WTC11 (cell line): ENCODE results near the gene PPARD. TPM values are rescaled to one million over a fixed set of nuclear protein-coding genes. Genes with fewer than 3 reads are reported as not detected.

ENCODE experiments used
- ATAC-seq: fragments of 200-7000 bp; cut with Tn5 transposase; 2 replicates; pipeline ENCODE4 v1.10.0; 2021; ENCODE audit warnings: mild to moderate bottlenecking, moderate library complexity
- CTCF ChIA-PET: fragments of 300-600 bp; sonication (Branson Sonifier 250); formaldehyde crosslinking; loops from one replicate; lab custom pipeline; 2021; ENCODE audit warnings: antibody characterized with exemption; lab: Charles Lee
- POLR2A ChIA-PET: fragments of 350-600 bp; sonication (Branson Sonifier 250); formaldehyde crosslinking; loops from one replicate; lab custom pipeline; 2021; ENCODE audit warnings: antibody characterized with exemption; lab: Charles Lee
- DNase-seq: peaks from one replicate; pipeline ENCODE4 v3.0.0; 2021; ENCODE audit warnings: low spot score
- H3K27ac Mint-ChIP-seq: 2 replicates; pipeline ENCODE4 v1.8.0; 2021; ENCODE audit warnings: mixed read lengths
- H3K27me3 Mint-ChIP-seq: 2 replicates; pipeline ENCODE4 v1.8.0; 2021; ENCODE audit warnings: low read depth, mild to moderate bottlenecking, moderate library complexity, mixed read lengths
- H3K36me3 Mint-ChIP-seq: 2 replicates; pipeline ENCODE4 v1.8.0; 2021; ENCODE audit warnings: mixed read lengths
- H3K4me1 Mint-ChIP-seq: 2 replicates; pipeline ENCODE4 v1.8.0; 2022; ENCODE audit warnings: mixed read lengths
- H3K4me3 Mint-ChIP-seq: 2 replicates; pipeline ENCODE4 v1.8.0; 2021; ENCODE audit warnings: mild to moderate bottlenecking, moderate library complexity, mixed read lengths
- H3K9me3 Mint-ChIP-seq: 2 replicates; pipeline ENCODE4 v1.8.0; 2021; ENCODE audit warnings: mixed read lengths
- CBFB ChIP-seq: sonication (generic); formaldehyde crosslinking; IDR thresholded peaks from 2 replicates; pipeline ENCODE4 v1.8.1; 2022; ENCODE audit warnings: mild to moderate bottlenecking, low read depth, missing genetic modification reagents
- EMX1 ChIP-seq: fragments of 250-450 bp; sonication (Bioruptor Pico); IDR thresholded peaks from 2 replicates; pipeline ENCODE4 v1.8.0; 2021; ENCODE audit warnings: mild to moderate bottlenecking
- FOXP4 ChIP-seq: sonication (generic); formaldehyde crosslinking; IDR thresholded peaks from 2 replicates; pipeline ENCODE4 v1.8.0; 2022; ENCODE audit warnings: mild to moderate bottlenecking, missing genetic modification reagents
- GABPB1 ChIP-seq: sonication (generic); formaldehyde crosslinking; IDR thresholded peaks from 2 replicates; pipeline ENCODE4 v1.8.1; 2023; ENCODE audit warnings: mild to moderate bottlenecking, missing genetic modification reagents
- NFATC4 ChIP-seq: fragments of 250-450 bp; sonication (Bioruptor Pico); IDR thresholded peaks from 2 replicates; pipeline ENCODE4 v1.9.0; 2021; ENCODE audit warnings: mild to moderate bottlenecking
- NR3C1 ChIP-seq: sonication (generic); formaldehyde crosslinking; conservative IDR thresholded peaks from 2 replicates; pipeline ENCODE4 v1.8.1; 2023; ENCODE audit warnings: low read depth, mild to moderate bottlenecking, missing genetic modification reagents
- PRDM15 ChIP-seq: sonication (generic); formaldehyde crosslinking; IDR thresholded peaks from 2 replicates; pipeline ENCODE4 v1.8.0; 2022; ENCODE audit warnings: missing genetic modification reagents
- RELA ChIP-seq: sonication (generic); formaldehyde crosslinking; IDR thresholded peaks from 2 replicates; pipeline ENCODE4 v1.8.1; 2022; ENCODE audit warnings: missing genetic modification reagents, mild to moderate bottlenecking, borderline replicate concordance
- SMAD3 ChIP-seq: sonication (generic); formaldehyde crosslinking; IDR thresholded peaks from 2 replicates; pipeline ENCODE4 v1.8.0; 2022; ENCODE audit warnings: missing genetic modification reagents, mild to moderate bottlenecking, borderline replicate concordance
- SOX15 ChIP-seq: fragments of 250-450 bp; sonication (Bioruptor Pico); IDR thresholded peaks from 2 replicates; pipeline ENCODE4 v1.9.0; 2021; ENCODE audit warnings: mild to moderate bottlenecking
- TP53 ChIP-seq: sonication (generic); formaldehyde crosslinking; IDR thresholded peaks from 2 replicates; pipeline ENCODE4 v1.8.1; 2023; ENCODE audit warnings: mild to moderate bottlenecking, missing genetic modification reagents
- ZNF232 ChIP-seq: sonication (generic); formaldehyde crosslinking; IDR thresholded peaks from 2 replicates; pipeline ENCODE4 v1.8.0; 2022; ENCODE audit warnings: mild to moderate bottlenecking, missing genetic modification reagents
- ZNF416 ChIP-seq: fragments of 250-450 bp; sonication (Bioruptor Pico); IDR thresholded peaks from 2 replicates; pipeline ENCODE4 v1.9.0; 2021; ENCODE audit warnings: mild to moderate bottlenecking, inconsistent platforms
- ZNF512 ChIP-seq: sonication (generic); formaldehyde crosslinking; IDR thresholded peaks from 2 replicates; pipeline ENCODE4 v1.8.1; 2022; ENCODE audit warnings: missing genetic modification reagents, borderline replicate concordance
- ZNF671 ChIP-seq: fragments of 250-450 bp; sonication (Bioruptor Pico); IDR thresholded peaks from 2 replicates; pipeline ENCODE4 v1.8.0; 2021; ENCODE audit warnings: mild to moderate bottlenecking
- total RNA-seq: library from RNA; stranded (reverse); gene quantifications from 3 replicates; pipeline ENCODE4 v1.2.3, GENCODE V29; 2021
- TF ChIP-seq, protein P1 (sequence below): sonication (generic); formaldehyde crosslinking; IDR thresholded peaks from 2 replicates; pipeline ENCODE4 v1.8.1; 2022; ENCODE audit warnings: low read depth, missing genetic modification reagents, borderline replicate concordance
- TF ChIP-seq, protein P2 (sequence below): sonication (generic); formaldehyde crosslinking; IDR thresholded peaks from 2 replicates; pipeline ENCODE4 v1.8.1; 2023; ENCODE audit warnings: mild to moderate bottlenecking, missing genetic modification reagents, borderline replicate concordance

The PPARD gene
- total RNA-seq, 1 experiment from 2014 or later = 14.7 TPM

GRCh38 chr6:35371494-35372262, 29.3 kb downstream of the PPARD start:
- 0 out of 2 replicates have a peak overlapping the region, but pooled peaks have one; percentile 18 for H3K27ac Mint-ChIP-seq
- H3K36me3 Mint-ChIP-seq = no peaks in the 10 kb centered on the region
- H3K4me3 Mint-ChIP-seq = no peak overlapping the region
- DNase-seq = no peak
- no peaks in the 10 kb centered on the region for H3K27me3 Mint-ChIP-seq
- no peaks in the 10 kb centered on the region for H3K9me3 Mint-ChIP-seq
- TF ChIP-seq CBFB (no peak), NR3C1 (CRISPR knock-in tag) (no peak), GABPB1 (CRISPR knock-in tag) (peak; percentile 59; the same call in 1 of the 2 replicates), EMX1 (CRISPR knock-in tag) (no peak), PRDM15 (no peak), RELA (CRISPR knock-in tag) (no peak), SOX15 (CRISPR knock-in tag) (no peak)
- ATAC-seq = no peak
- H3K4me1 Mint-ChIP-seq = peaks cover 4% of the 10 kb centered on the region; the same call in 1 of the 2 replicates
- POLR2A ChIA-PET = no interaction called here
- CTCF ChIA-PET = interaction anchor here (0.6 to 1.5 kb wide), 2 partner anchors 20 to 151 kb away, joined by 4 read pairs; no protein-coding TSS in a partner anchor

- ATAC-seq = no peak
- H3K27me3 Mint-ChIP-seq = no peaks in the 10 kb centered on the region
- H3K9me3 Mint-ChIP-seq = no peaks in the 10 kb centered on the region
- no peak overlapping the region for H3K4me3 Mint-ChIP-seq
- no peak overlapping the region for H3K27ac Mint-ChIP-seq
- POLR2A ChIA-PET = no interaction called here
- H3K4me1 Mint-ChIP-seq = peaks cover 4% of the 10 kb centered on the region; the same call in 1 of the 2 replicates
- CTCF ChIA-PET = no interaction called here
- TF ChIP-seq FOXP4 (no peak), ZNF512 (CRISPR knock-in tag) (no peak), ZNF232 (CRISPR knock-in tag) (no peak), ZNF671 (CRISPR knock-in tag) (no peak), ZNF416 (no peak), EMX1 (CRISPR knock-in tag) (no peak), SMAD3 (CRISPR knock-in tag) (no peak), NFATC4 (CRISPR knock-in tag) (no peak), TP53 (CRISPR knock-in tag) (no peak)
- TF ChIP-seq, protein P1, sequence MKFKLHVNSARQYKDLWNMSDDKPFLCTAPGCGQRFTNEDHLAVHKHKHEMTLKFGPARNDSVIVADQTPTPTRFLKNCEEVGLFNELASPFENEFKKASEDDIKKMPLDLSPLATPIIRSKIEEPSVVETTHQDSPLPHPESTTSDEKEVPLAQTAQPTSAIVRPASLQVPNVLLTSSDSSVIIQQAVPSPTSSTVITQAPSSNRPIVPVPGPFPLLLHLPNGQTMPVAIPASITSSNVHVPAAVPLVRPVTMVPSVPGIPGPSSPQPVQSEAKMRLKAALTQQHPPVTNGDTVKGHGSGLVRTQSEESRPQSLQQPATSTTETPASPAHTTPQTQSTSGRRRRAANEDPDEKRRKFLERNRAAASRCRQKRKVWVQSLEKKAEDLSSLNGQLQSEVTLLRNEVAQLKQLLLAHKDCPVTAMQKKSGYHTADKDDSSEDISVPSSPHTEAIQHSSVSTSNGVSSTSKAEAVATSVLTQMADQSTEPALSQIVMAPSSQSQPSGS = no peak
- TF ChIP-seq, protein P2, sequence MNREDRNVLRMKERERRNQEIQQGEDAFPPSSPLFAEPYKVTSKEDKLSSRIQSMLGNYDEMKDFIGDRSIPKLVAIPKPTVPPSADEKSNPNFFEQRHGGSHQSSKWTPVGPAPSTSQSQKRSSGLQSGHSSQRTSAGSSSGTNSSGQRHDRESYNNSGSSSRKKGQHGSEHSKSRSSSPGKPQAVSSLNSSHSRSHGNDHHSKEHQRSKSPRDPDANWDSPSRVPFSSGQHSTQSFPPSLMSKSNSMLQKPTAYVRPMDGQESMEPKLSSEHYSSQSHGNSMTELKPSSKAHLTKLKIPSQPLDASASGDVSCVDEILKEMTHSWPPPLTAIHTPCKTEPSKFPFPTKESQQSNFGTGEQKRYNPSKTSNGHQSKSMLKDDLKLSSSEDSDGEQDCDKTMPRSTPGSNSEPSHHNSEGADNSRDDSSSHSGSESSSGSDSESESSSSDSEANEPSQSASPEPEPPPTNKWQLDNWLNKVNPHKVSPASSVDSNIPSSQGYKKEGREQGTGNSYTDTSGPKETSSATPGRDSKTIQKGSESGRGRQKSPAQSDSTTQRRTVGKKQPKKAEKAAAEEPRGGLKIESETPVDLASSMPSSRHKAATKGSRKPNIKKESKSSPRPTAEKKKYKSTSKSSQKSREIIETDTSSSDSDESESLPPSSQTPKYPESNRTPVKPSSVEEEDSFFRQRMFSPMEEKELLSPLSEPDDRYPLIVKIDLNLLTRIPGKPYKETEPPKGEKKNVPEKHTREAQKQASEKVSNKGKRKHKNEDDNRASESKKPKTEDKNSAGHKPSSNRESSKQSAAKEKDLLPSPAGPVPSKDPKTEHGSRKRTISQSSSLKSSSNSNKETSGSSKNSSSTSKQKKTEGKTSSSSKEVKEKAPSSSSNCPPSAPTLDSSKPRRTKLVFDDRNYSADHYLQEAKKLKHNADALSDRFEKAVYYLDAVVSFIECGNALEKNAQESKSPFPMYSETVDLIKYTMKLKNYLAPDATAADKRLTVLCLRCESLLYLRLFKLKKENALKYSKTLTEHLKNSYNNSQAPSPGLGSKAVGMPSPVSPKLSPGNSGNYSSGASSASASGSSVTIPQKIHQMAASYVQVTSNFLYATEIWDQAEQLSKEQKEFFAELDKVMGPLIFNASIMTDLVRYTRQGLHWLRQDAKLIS (CRISPR knock-in tag) = no peak
- TF ChIP-seq, all 79 proteins: peak for 0
- DNase-seq = no peak
- H3K36me3 Mint-ChIP-seq = no peaks in the 10 kb centered on the region
Observed at GRCh38 chr6:35372633-35373032, 30.3 kb downstream of the PPARD start.
